HL-60/S4 treated with retinoic acid at 250 ng/mL for 4 days and 3 days (cell line): ENCODE data around the gene SOX13.
"Not testable (repeated sequence)": the region's sequence is repeated elsewhere in the genome, so short reads cannot be mapped to it uniquely, and the experiment has no call there.

Experiments used
- in situ Hi-C: fragments of 300-500 bp; cut with MboI; formaldehyde crosslinking; loops from 2 replicates; pipeline ENCODE4 v1.7.0; 2022; ENCODE audit warnings: low sequenced_read_pairs

Gene SOX13

GRCh38 chr1:204072931-204073836 lies at the start of gene SOX13:
Gene SOX13, plus strand, starts transcription at chr1:204073115. Its CDS starts 39,801 bp downstream, at chr1:204112916.
- in situ Hi-C loops: no loop called here

- in situ Hi-C loops: no loop called here
Observed at GRCh38 chr1:204025917-204026707, 46.8 kb upstream of the SOX13 start.

- in situ Hi-C loops: no loop called here
Observed at GRCh38 chr1:204027446-204027845, 45.5 kb upstream of the SOX13 start.

- in situ Hi-C loops: no loop called here
Observed at GRCh38 chr1:204029016-204029415, 43.9 kb upstream of the SOX13 start.

GRCh38 chr1:204031098-204031710 lies 41.7 kb upstream of the SOX13 start:
- in situ Hi-C loops: no loop called here

- in situ Hi-C loops: no loop called here
Observed at GRCh38 chr1:204032642-204033235, 40.2 kb upstream of the SOX13 start.

GRCh38 chr1:204033306-204033705 lies 39.6 kb upstream of the SOX13 start:
- in situ Hi-C loops: no loop called here

- in situ Hi-C loops: no loop called here
Observed at GRCh38 chr1:204036882-204037655, 35.8 kb upstream of the SOX13 start.

GRCh38 chr1:204041232-204041767 lies 31.6 kb upstream of the SOX13 start:
- in situ Hi-C loops: no loop called here

GRCh38 chr1:204041803-204042505 lies 31.0 kb upstream of the SOX13 start:
- in situ Hi-C loops: no loop called here

- in situ Hi-C loops: no loop called here
Observed at GRCh38 chr1:204042516-204042915, 30.4 kb upstream of the SOX13 start.

- in situ Hi-C loops: no loop called here
Observed at GRCh38 chr1:204043680-204044079, 29.2 kb upstream of the SOX13 start.

GRCh38 chr1:204044448-204044847 lies 28.5 kb upstream of the SOX13 start:
- in situ Hi-C loops: no loop called here

GRCh38 chr1:204045430-204045829 lies 27.5 kb upstream of the SOX13 start:
- in situ Hi-C loops: no loop called here

- in situ Hi-C loops: no loop called here
Observed at GRCh38 chr1:204046346-204046745, 26.6 kb upstream of the SOX13 start.

GRCh38 chr1:204048796-204049195 lies 24.1 kb upstream of the SOX13 start:
- in situ Hi-C loops: not testable (repeated sequence)

- in situ Hi-C loops: no loop called here
Observed at GRCh38 chr1:204051258-204051657, 21.7 kb upstream of the SOX13 start.

GRCh38 chr1:204051718-204052117 lies 21.2 kb upstream of the SOX13 start:
- in situ Hi-C loops: no loop called here

- in situ Hi-C loops: no loop called here
Observed at GRCh38 chr1:204053893-204054292, 19.0 kb upstream of the SOX13 start.
